WTC11 (cell line): ENCODE results near the gene ENG. TPM values are rescaled to one million over a fixed set of nuclear protein-coding genes. Genes with fewer than 3 reads are reported as not detected.

Experiments
- ATAC-seq: fragments of 200-7000 bp; cut with Tn5 transposase; 2 replicates; pipeline ENCODE4 v1.10.0; 2021; ENCODE audit warnings: mild to moderate bottlenecking, moderate library complexity
- CTCF ChIA-PET: fragments of 300-600 bp; sonication (Branson Sonifier 250); formaldehyde crosslinking; loops from one replicate; lab custom pipeline; 2021; ENCODE audit warnings: antibody characterized with exemption; lab: Charles Lee
- POLR2A ChIA-PET: fragments of 350-600 bp; sonication (Branson Sonifier 250); formaldehyde crosslinking; loops from one replicate; lab custom pipeline; 2021; ENCODE audit warnings: antibody characterized with exemption; lab: Charles Lee
- DNase-seq: peaks from one replicate; pipeline ENCODE4 v3.0.0; 2021; ENCODE audit warnings: low spot score
- H3K27ac Mint-ChIP-seq: 2 replicates; pipeline ENCODE4 v1.8.0; 2021; ENCODE audit warnings: mixed read lengths
- H3K27me3 Mint-ChIP-seq: 2 replicates; pipeline ENCODE4 v1.8.0; 2021; ENCODE audit warnings: low read depth, mild to moderate bottlenecking, moderate library complexity, mixed read lengths
- H3K36me3 Mint-ChIP-seq: 2 replicates; pipeline ENCODE4 v1.8.0; 2021; ENCODE audit warnings: mixed read lengths
- H3K4me1 Mint-ChIP-seq: 2 replicates; pipeline ENCODE4 v1.8.0; 2022; ENCODE audit warnings: mixed read lengths
- H3K4me3 Mint-ChIP-seq: 2 replicates; pipeline ENCODE4 v1.8.0; 2021; ENCODE audit warnings: mild to moderate bottlenecking, moderate library complexity, mixed read lengths
- H3K9me3 Mint-ChIP-seq: 2 replicates; pipeline ENCODE4 v1.8.0; 2021; ENCODE audit warnings: mixed read lengths
- AR ChIP-seq: fragments of 250-450 bp; sonication (Bioruptor Pico); IDR thresholded peaks from 2 replicates; pipeline ENCODE4 v1.9.0; 2021; ENCODE audit warnings: mild to moderate bottlenecking
- ATF6 ChIP-seq: sonication (generic); formaldehyde crosslinking; IDR thresholded peaks from 2 replicates; pipeline ENCODE4 v1.8.1; 2023; ENCODE audit warnings: mild to moderate bottlenecking, missing genetic modification reagents
- E2F5 ChIP-seq: sonication (generic); formaldehyde crosslinking; IDR thresholded peaks from 2 replicates; pipeline ENCODE4 v1.8.1; 2022; ENCODE audit warnings: mild to moderate bottlenecking, moderate library complexity, missing genetic modification reagents
- ERG ChIP-seq: fragments of 250-450 bp; sonication (Bioruptor Pico); IDR thresholded peaks from 2 replicates; pipeline ENCODE4 v1.8.0; 2021; ENCODE audit warnings: mild to moderate bottlenecking
- FOXP1 ChIP-seq: sonication (generic); formaldehyde crosslinking; IDR thresholded peaks from 2 replicates; pipeline ENCODE4 v1.8.0; 2022; ENCODE audit warnings: missing genetic modification reagents, mild to moderate bottlenecking, moderate library complexity, borderline replicate concordance
- HMGXB4 ChIP-seq: sonication (generic); formaldehyde crosslinking; IDR thresholded peaks from 2 replicates; pipeline ENCODE4 v1.8.1; 2023; ENCODE audit warnings: mild to moderate bottlenecking, moderate library complexity, missing genetic modification reagents
- IRF1 ChIP-seq: sonication (generic); formaldehyde crosslinking; IDR thresholded peaks from 2 replicates; pipeline ENCODE4 v1.8.0; 2023; ENCODE audit warnings: missing genetic modification reagents
- JAZF1 ChIP-seq: fragments of 250-450 bp; sonication (Bioruptor Pico); IDR thresholded peaks from 2 replicates; pipeline ENCODE4 v1.9.0; 2021; ENCODE audit warnings: moderate library complexity, mild to moderate bottlenecking, inconsistent platforms
- NFATC4 ChIP-seq: fragments of 250-450 bp; sonication (Bioruptor Pico); IDR thresholded peaks from 2 replicates; pipeline ENCODE4 v1.9.0; 2021; ENCODE audit warnings: mild to moderate bottlenecking
- NFE2L1 ChIP-seq: sonication (generic); formaldehyde crosslinking; IDR thresholded peaks from 2 replicates; pipeline ENCODE4 v1.8.1; 2023; ENCODE audit warnings: missing genetic modification reagents
- PRRX2 ChIP-seq: fragments of 250-450 bp; sonication (Bioruptor Pico); IDR thresholded peaks from 2 replicates; pipeline ENCODE4 v1.8.0; 2021; ENCODE audit warnings: mild to moderate bottlenecking
- SMAD4 ChIP-seq: sonication (generic); formaldehyde crosslinking; IDR thresholded peaks from 2 replicates; pipeline ENCODE4 v1.8.0; 2022; ENCODE audit warnings: mild to moderate bottlenecking, missing genetic modification reagents
- TCF7 ChIP-seq: sonication (generic); formaldehyde crosslinking; IDR thresholded peaks from 2 replicates; pipeline ENCODE4 v1.8.0; 2022; ENCODE audit warnings: mild to moderate bottlenecking, low read depth, missing genetic modification reagents, moderate library complexity
- USF1 ChIP-seq: sonication (generic); formaldehyde crosslinking; IDR thresholded peaks from 2 replicates; pipeline ENCODE4 v1.8.0; 2022; ENCODE audit warnings: mild to moderate bottlenecking, missing genetic modification reagents
- ZNF263 ChIP-seq: sonication (generic); formaldehyde crosslinking; IDR thresholded peaks from 2 replicates; pipeline ENCODE4 v1.8.1; 2022; ENCODE audit warnings: low read depth, mild to moderate bottlenecking, moderate library complexity, missing genetic modification reagents
- ZNF317 ChIP-seq: sonication (generic); formaldehyde crosslinking; IDR thresholded peaks from 2 replicates; pipeline ENCODE4 v1.8.1; 2023; ENCODE audit warnings: low read depth, mild to moderate bottlenecking, moderate library complexity, missing genetic modification reagents, borderline replicate concordance
- total RNA-seq: library from RNA; stranded (reverse); gene quantifications from 3 replicates; pipeline ENCODE4 v1.2.3, GENCODE V29; 2021

The ENG gene
- total RNA-seq, 1 experiment from 2014 or later = 4.4 TPM

- Mint-ChIP-seq H3K27ac (peak overlapping the region; percentile 71; the same call in 1 of the 2 replicates), H3K4me3 (no peak overlapping the region), H3K27me3 (no peaks in the 10 kb centered on the region), H3K36me3 (peaks cover 8% of the 10 kb centered on the region), H3K4me1 (peaks cover 7% of the 10 kb centered on the region), H3K9me3 (no peaks in the 10 kb centered on the region)
- ChIA-PET POLR2A (interaction anchor here (0.8 to 1.0 kb wide), 2 partner anchors 16 to 141 kb away, joined by 5 to 7 read pairs; no protein-coding TSS in a partner anchor), CTCF (interaction anchor here (1.8 kb wide), 1 partner anchor 74 kb away, joined by 5 read pairs; no protein-coding TSS in a partner anchor)
- TF ChIP-seq USF1 (CRISPR knock-in tag) = no peak
- no peak for TF ChIP-seq ZNF317 (CRISPR knock-in tag)
- TF ChIP-seq HMGXB4 (CRISPR knock-in tag) = no peak
- DNase-seq (no peak), ATAC-seq (no peak)
Observed at GRCh38 chr9:127796225-127796813, 58.1 kb downstream of the ENG start.

GRCh38 chr9:127794001-127794791 is 60.3 kb downstream of the ENG start:
- ATAC-seq (peak; percentile 28), DNase-seq (no peak)
- Mint-ChIP-seq H3K9me3 (no peaks in the 10 kb centered on the region), H3K27me3 (no peaks in the 10 kb centered on the region), H3K4me1 (peaks cover 9% of the 10 kb centered on the region), H3K36me3 (peaks cover 26% of the 10 kb centered on the region), H3K4me3 (no peak overlapping the region), H3K27ac (peak overlapping the region; percentile 70)
- POLR2A ChIA-PET = interaction anchor here (0.6 kb wide), 1 partner anchor 65 kb away, joined by 3 read pairs; no protein-coding TSS in a partner anchor
- TF ChIP-seq AR (CRISPR knock-in tag) (no peak), ERG (0 out of 2 replicates have a peak, but pooled peaks have one; percentile 8), ATF6 (CRISPR knock-in tag) (no peak)
- CTCF ChIA-PET = interaction anchor here (0.7 to 1.8 kb wide), 3 partner anchors 30 to 76 kb away, joined by 3 to 13 read pairs (median 5); no protein-coding TSS in a partner anchor

- H3K36me3 Mint-ChIP-seq = peaks cover 35% of the 10 kb centered on the region
- DNase-seq (no peak), ATAC-seq (no peak)
- H3K9me3 Mint-ChIP-seq = no peaks in the 10 kb centered on the region
- peaks cover 9% of the 10 kb centered on the region for H3K4me1 Mint-ChIP-seq
- no peaks in the 10 kb centered on the region for H3K27me3 Mint-ChIP-seq
- ChIA-PET CTCF (interaction anchor here (0.6 to 1.8 kb wide), 7 partner anchors 9 to 76 kb away, joined by 3 to 13 read pairs (median 5); partner anchors contain the start of genes ENG and TOR2A), POLR2A (interaction anchor here (0.5 to 1.3 kb wide), 8 partner anchors 7 to 110 kb away, joined by 3 to 8 read pairs (median 3); no protein-coding TSS in a partner anchor)
- H3K4me3 Mint-ChIP-seq = no peak overlapping the region
- peak overlapping the region; percentile 88 for H3K27ac Mint-ChIP-seq
- TF ChIP-seq TCF7 (no peak), E2F5 (CRISPR knock-in tag) (no peak), IRF1 (CRISPR knock-in tag) (no peak), ZNF263 (no peak), SMAD4 (CRISPR knock-in tag) (no peak), NFE2L1 (CRISPR knock-in tag) (no peak), USF1 (CRISPR knock-in tag) (no peak), FOXP1 (CRISPR knock-in tag) (no peak), PRRX2 (no peak), NFATC4 (no peak), JAZF1 (no peak)
Observed at GRCh38 chr9:127793093-127793708, 61.3 kb downstream of the ENG start.
